Measurements from ENCODE around the gene NCCRP1.
"Not testable (repeated sequence)": the region's sequence is repeated elsewhere in the genome, so short reads cannot be mapped to it uniquely, and the experiment has no call there.

Gene NCCRP1

DNA sequence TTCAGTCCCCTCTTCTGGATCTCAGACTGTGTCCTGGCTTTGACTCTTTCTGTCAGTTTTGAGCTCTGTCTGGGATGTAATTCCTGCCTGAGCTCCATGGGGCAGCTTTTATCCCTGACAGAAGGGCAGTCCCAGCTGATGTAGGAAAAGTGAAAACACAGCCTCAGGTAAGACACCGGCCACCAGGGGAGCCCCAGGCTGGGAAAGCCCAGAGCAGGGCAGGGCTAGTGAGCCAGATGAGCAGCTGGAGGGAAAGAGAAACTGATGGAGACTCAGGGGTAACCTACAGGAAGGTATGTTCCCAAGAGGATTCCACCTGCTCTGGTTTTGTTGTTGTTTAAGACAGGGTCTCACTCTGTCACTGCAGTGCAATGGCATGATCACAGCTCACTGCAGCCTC, 48.4 kb downstream of the NCCRP1 start:
- H3K4me3 ChIP-seq; in situ Hi-C loops (cut with MboI; ENCODE audit: low sequenced_read_pairs); DNase-seq (ENCODE audit: low spot score in 2 of 2); H3K4me1 ChIP-seq; H3K36me3 ChIP-seq (replicated peaks); H3K9me3 ChIP-seq; H3K27me3 ChIP-seq (ENCODE audit: low read depth): not testable (repeated sequence)

DNA sequence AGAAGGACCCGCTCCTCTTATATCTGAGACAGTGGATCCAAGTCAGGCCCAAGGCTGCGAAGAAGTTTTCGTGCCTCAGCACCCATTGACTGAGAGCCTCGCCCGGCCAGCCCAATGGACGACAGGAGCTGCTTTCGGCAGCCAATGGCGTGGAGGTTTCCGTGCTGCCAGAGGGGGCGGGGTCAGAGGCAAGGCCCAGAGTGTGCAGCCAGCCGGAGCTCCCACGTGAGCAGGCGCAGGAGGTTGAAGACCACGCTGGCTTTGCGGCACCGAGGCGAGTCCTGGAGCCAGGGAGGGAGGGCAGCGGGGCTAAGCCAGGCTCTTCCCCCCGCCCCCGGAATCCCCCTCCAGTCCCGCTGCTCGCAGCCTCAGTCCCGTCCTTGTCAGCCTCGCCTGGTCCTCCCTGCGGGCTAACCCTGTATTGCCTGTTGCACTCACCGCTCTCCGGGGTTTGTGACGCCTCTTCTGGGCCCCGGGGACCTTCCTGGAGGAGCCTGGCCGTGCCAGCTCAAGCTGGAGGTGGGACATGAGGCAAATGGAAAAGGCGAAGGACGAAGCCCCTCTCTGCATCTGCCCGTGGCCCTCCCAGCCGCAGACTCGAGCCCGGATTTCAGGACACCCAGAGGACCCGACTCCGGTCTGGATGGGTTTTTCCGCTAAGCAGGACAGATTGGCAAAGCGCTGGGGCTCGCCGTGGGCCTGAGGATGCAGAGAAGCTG, 50.3 kb downstream of the NCCRP1 start:
- DNase-seq (ENCODE audit: low spot score in 2 of 2) = peak in 1 of 2 experiments; percentile 42
- no peaks in the 10 kb centered on the region for H3K36me3 ChIP-seq (replicated peaks)
- H3K4me3 ChIP-seq = no peak overlapping the region
- no peaks in the 10 kb centered on the region for H3K27me3 ChIP-seq (ENCODE audit: low read depth)
- in situ Hi-C loops (cut with MboI; ENCODE audit: low sequenced_read_pairs) = no loop called here
- no peaks in the 10 kb centered on the region for H3K9me3 ChIP-seq
- H3K4me1 ChIP-seq = no peaks in the 10 kb centered on the region

DNA sequence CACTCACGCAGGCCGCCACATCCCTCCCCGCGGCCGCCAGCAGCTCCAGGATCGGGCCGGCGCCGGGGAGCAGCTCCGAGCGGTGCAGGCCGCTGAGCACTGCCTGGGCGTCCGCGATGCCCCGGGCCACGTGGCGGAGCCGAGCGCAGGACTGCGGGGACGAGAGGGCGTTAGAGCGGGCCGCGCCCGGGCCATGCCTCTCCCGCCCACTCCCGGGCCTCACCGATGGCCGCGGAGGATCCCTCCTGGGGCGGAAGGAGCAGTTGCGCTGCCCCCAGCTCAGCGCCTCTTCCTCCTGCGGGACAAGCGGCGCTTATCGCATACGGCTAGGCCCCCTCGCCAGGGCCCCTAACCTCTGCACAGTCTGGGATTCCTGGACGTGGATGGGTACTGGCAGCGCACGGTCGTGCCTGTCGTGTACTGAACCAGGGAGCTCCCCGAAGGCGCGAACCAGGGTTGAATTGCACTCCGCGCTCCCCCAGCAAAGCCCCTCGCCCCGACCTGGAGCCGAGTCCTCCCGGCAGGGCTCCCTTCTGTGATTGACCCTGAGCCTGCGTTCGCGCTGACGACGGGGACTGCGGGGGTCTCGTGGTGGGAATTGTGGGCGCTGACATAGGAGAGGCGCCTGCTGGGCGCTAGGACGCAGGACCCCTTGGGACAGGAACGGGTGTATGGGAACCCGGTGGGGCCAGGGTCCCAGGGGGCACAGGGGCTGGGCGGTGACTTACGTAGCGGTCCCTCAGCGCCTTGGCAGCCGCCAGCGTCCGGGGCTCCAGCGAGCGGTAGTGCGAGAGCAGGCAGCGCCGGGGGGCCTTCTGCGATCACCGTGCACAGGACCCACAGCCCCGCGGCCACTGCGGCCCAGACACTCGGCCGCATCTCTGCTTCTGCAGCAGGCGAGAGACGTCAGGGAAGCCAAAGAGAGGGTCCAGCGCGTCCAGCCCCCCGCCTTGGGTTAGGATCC, 51.2 kb downstream of the NCCRP1 start:
- no peaks in the 10 kb centered on the region for H3K9me3 ChIP-seq
- no peaks in the 10 kb centered on the region for H3K36me3 ChIP-seq (replicated peaks)
- in situ Hi-C loops (cut with MboI; ENCODE audit: low sequenced_read_pairs) = no loop called here
- H3K27me3 ChIP-seq (ENCODE audit: low read depth) = no peaks in the 10 kb centered on the region
- H3K4me3 ChIP-seq = no peak overlapping the region
- H3K4me1 ChIP-seq = no peaks in the 10 kb centered on the region
- DNase-seq (ENCODE audit: low spot score in 2 of 2) = no peak

DNA sequence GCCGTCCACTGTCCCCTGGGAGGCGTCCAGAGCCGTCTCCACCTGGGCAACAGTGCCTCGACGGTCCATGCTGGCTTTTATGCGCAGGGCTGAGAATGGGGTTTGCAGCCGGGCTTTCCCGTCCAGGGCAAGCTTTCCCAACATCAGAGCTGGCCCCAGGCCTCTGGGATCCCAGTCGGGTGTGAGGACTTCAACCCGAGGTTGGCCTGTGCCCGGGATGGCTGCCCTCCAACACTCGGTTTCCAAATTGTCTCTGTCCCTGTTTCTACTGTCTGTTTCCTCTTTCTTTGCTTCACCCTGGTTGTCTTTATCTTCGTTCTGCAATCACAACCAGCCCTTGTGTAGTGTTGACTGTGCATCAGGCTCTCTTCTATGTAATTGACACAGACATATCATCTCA, 52.0 kb downstream of the NCCRP1 start, which contains the start of gene IFNL4:
TSS of gene IFNL4 (minus strand) at position 51 of the 400 bp plus-strand sequence.
- Histone ChIP-seq H3K4me3 (no peak within 1 kb of the TSS), H3K36me3 (replicated peaks) (no peaks in the 10 kb centered on the region), H3K27me3 (ENCODE audit: low read depth) (no peaks in the 10 kb centered on the region), H3K4me1 (no peaks in the 10 kb centered on the region), H3K9me3 (no peaks in the 10 kb centered on the region)
- in situ Hi-C loops (cut with MboI; ENCODE audit: low sequenced_read_pairs) = no loop called here
- DNase-seq (ENCODE audit: low spot score in 2 of 2) = no peak

DNA sequence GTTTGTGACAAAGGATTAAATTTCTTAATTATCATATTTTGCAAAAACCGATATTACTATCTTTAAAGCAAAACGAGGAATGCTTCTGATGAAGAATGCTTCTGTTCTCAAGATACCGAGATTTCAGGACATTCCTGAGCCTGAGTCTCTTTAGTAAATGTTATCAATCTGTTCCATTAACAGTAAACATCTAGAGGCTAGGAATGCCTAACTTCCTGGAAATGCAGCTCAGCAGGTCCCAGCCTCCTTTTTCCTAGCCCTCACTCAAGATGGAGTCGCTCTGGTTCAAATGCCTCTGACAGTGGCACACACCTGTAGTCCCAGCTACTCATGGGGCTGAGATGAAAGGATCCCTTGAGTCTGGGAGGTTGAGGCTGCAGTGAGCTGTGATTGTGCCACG, 54.3 kb downstream of the NCCRP1 start:
- Histone ChIP-seq H3K4me1 (no peaks in the 10 kb centered on the region), H3K36me3 (replicated peaks) (no peaks in the 10 kb centered on the region), H3K9me3 (no peaks in the 10 kb centered on the region), H3K4me3 (no peak overlapping the region), H3K27me3 (ENCODE audit: low read depth) (no peaks in the 10 kb centered on the region)
- in situ Hi-C loops (cut with MboI; ENCODE audit: low sequenced_read_pairs) = no loop called here
- no peak for DNase-seq (ENCODE audit: low spot score in 2 of 2)

All from HAP-1 (cell line).